ENCODE measurements around the gene PFDN4.

- TF ChIP-seq, protein P1, sequence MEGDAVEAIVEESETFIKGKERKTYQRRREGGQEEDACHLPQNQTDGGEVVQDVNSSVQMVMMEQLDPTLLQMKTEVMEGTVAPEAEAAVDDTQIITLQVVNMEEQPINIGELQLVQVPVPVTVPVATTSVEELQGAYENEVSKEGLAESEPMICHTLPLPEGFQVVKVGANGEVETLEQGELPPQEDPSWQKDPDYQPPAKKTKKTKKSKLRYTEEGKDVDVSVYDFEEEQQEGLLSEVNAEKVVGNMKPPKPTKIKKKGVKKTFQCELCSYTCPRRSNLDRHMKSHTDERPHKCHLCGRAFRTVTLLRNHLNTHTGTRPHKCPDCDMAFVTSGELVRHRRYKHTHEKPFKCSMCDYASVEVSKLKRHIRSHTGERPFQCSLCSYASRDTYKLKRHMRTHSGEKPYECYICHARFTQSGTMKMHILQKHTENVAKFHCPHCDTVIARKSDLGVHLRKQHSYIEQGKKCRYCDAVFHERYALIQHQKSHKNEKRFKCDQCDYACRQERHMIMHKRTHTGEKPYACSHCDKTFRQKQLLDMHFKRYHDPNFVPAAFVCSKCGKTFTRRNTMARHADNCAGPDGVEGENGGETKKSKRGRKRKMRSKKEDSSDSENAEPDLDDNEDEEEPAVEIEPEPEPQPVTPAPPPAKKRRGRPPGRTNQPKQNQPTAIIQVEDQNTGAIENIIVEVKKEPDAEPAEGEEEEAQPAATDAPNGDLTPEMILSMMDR (IDR thresholded peaks at IDR 0.05): no peak
- TF ChIP-seq ZFX (IDR thresholded peaks at IDR 0.05; ENCODE audit: borderline replicate concordance): no peak
Measured at GRCh38 chr20:54255157-54255556, 47.3 kb downstream of the PFDN4 start.
